ENCODE results near the gene GOLGA8B.
"Not testable (repeated sequence)": the region's sequence is repeated elsewhere in the genome, so short reads cannot be mapped to it uniquely, and the experiment has no call there.

GRCh38 chr15:34633165-34633564, 49.7 kb upstream of the GOLGA8B start:
- not testable (repeated sequence) for TF ChIP-seq RXRA, ATF3 (IDR thresholded peaks at IDR 0.05)

All from liver (tissue), 2 donors.